ENCODE results near the gene DSCAML1. TPM values are rescaled to one million over a fixed set of nuclear protein-coding genes. Genes with fewer than 3 reads are reported as not detected.

Gene DSCAML1
- total RNA-seq, 1 donor from 2014 or later, result 1.3 TPM

- ATAC-seq (no peak), DNase-seq (no peak)
- Histone ChIP-seq H3K4me3 (no peak overlapping the region), H3K9me3 (no peaks in the 10 kb centered on the region), H3K27ac (no peak overlapping the region), H3K36me3 (no peaks in the 10 kb centered on the region), H3K27me3 (no peaks in the 10 kb centered on the region), H3K4me1 (peaks cover 54% of the 10 kb centered on the region)
- intact Hi-C loops (cut with DNase I), result no loop called here
- TF ChIP-seq CTCF (IDR thresholded peaks at IDR 0.05), result no peak
Measured at GRCh38 chr11:117818041-117818873, 21.2 kb upstream of the DSCAML1 start.

GRCh38 chr11:117817368-117818040 is 20.5 kb upstream of the DSCAML1 start:
- peaks cover 46% of the 10 kb centered on the region for H3K4me1 ChIP-seq
- peak overlapping the region; percentile 47 for H3K27ac ChIP-seq
- intact Hi-C loops (cut with DNase I), result no loop called here

GRCh38 chr11:117816846-117817367 is 19.9 kb upstream of the DSCAML1 start:
- Histone ChIP-seq H3K27me3 (no peaks in the 10 kb centered on the region), H3K4me3 (no peak overlapping the region), H3K36me3 (no peaks in the 10 kb centered on the region), H3K4me1 (peaks cover 43% of the 10 kb centered on the region), H3K27ac (peak overlapping the region; percentile 47), H3K9me3 (no peaks in the 10 kb centered on the region)
- DNase-seq (no peak), ATAC-seq (peak; percentile 2)
- intact Hi-C loops (cut with DNase I), result no loop called here
- no peak for TF ChIP-seq CTCF (IDR thresholded peaks at IDR 0.05)

More at GRCh38 chr11:117817368-117818040, 20.5 kb upstream of the DSCAML1 start:
- peak; percentile 100 for TF ChIP-seq CTCF (IDR thresholded peaks at IDR 0.05)
- ATAC-seq, result peak; percentile 76
- Histone ChIP-seq H3K9me3 (no peaks in the 10 kb centered on the region), H3K4me3 (no peak overlapping the region), H3K36me3 (no peaks in the 10 kb centered on the region), H3K27me3 (no peaks in the 10 kb centered on the region)
- DNase-seq, result peak; percentile 83

GRCh38 chr11:117816151-117816741 is 19.2 kb upstream of the DSCAML1 start:
- Histone ChIP-seq H3K4me1 (peaks cover 43% of the 10 kb centered on the region), H3K27ac (peak overlapping the region; percentile 71), H3K9me3 (no peaks in the 10 kb centered on the region), H3K4me3 (no peak overlapping the region), H3K27me3 (no peaks in the 10 kb centered on the region), H3K36me3 (no peaks in the 10 kb centered on the region)
- ATAC-seq (no peak), DNase-seq (no peak)
- TF ChIP-seq CTCF (IDR thresholded peaks at IDR 0.05), result no peak
- intact Hi-C loops (cut with DNase I), result no loop called here

- Histone ChIP-seq H3K27ac (peak overlapping the region; percentile 71), H3K9me3 (no peaks in the 10 kb centered on the region), H3K36me3 (no peaks in the 10 kb centered on the region), H3K27me3 (no peaks in the 10 kb centered on the region), H3K4me1 (peaks cover 43% of the 10 kb centered on the region), H3K4me3 (no peak overlapping the region)
- no peak for DNase-seq
- intact Hi-C loops (cut with DNase I), result no loop called here
- peak; percentile 79 for ATAC-seq
- no peak for TF ChIP-seq CTCF (IDR thresholded peaks at IDR 0.05)
Measured at GRCh38 chr11:117815262-117815803, 18.3 kb upstream of the DSCAML1 start.
